Stimulated activated CD4-positive, alpha-beta T cell treated with anti-CD3 and anti-CD28 coated beads, Interleukin-2, amount 100 ng/mL, for 4 hours (primary cell): ENCODE measurements around the gene KCNK4.

ENCODE experiments used
- DNase-seq: peaks from one replicate; pipeline ENCODE4 v3.0.0-alpha.2; 2020; ENCODE audit warnings: low read depth

Gene KCNK4

DNA sequence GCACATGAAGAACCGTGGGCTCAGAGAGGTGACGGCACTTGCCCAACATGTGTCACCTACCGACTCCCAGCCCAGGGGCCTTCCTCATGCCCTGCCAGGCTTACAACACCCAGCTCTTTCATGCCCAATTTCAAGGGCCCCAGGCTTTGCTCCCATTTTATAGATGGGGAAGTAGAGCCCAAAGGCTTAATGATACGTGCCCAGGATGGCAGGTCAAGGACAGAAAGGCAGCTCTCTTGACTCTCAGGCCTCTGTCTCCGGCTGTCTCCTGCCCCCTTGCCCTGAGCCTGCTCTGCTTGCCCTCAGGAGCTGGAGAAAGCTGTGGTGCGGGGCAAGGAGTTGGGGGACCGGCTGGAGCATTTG, 57.9 kb downstream of the KCNK4 start:
- DNase-seq: no peak

DNA sequence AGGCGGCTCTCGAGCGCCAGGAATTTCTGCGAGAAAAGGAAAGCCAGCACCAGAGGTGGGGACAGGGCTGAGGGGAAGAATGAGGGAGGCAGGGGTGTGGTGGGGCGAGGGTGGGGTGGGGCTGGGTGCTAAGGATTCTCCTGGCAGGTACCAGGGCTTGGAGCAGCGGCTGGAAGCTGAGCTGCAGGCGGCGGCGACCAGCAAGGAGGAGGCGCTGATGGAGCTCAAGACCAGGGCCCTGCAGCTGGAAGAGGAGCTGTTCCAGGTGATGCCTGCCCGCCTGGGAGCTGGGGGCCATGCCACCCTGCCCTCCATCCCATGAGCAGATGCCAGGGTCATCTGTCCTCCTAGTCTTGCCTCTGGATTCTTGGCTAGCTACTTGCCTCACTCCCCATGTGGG, 58.3 kb downstream of the KCNK4 start:
- DNase-seq: no peak
